ENCODE results near the gene CAMKMT.

CAMKMT gene

DNA sequence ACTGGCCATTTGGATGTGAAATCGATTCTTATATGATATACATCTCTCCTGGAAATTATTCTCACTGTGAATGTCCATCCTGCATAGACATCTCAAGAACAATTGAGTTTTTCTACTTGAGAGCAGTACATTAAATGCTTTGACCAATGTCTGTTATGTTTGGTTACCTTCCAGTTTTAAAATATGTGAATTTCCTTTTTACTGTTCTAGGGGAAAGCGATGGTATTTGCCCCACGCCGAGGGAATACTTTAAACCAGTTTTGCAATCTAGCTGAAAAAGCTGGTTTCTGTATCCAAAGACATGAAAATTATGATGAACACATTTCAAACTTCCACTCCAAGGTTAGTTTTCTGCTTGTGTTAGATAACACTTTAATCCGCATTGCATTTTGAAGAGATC is 404.5 kb downstream of the CAMKMT start:
- Histone ChIP-seq H3K9ac (ENCODE audit: low read depth, low read length) (no peak overlapping the region), H3K36me3 (ENCODE audit: control insufficient read depth, insufficient read depth, low read length) (no peaks in the 10 kb centered on the region), H3K27me3 (ENCODE audit: control insufficient read depth, insufficient read depth, low read length) (peaks cover 49% of the 10 kb centered on the region), H3K4me3 (ENCODE audit: low read depth, low read length) (no peak overlapping the region), H3K4me1 (ENCODE audit: control insufficient read depth, insufficient read depth, low read length) (peaks cover 14% of the 10 kb centered on the region), H3K9me3 (ENCODE audit: control insufficient read depth, insufficient read depth, low read length) (no peaks in the 10 kb centered on the region)

DNA sequence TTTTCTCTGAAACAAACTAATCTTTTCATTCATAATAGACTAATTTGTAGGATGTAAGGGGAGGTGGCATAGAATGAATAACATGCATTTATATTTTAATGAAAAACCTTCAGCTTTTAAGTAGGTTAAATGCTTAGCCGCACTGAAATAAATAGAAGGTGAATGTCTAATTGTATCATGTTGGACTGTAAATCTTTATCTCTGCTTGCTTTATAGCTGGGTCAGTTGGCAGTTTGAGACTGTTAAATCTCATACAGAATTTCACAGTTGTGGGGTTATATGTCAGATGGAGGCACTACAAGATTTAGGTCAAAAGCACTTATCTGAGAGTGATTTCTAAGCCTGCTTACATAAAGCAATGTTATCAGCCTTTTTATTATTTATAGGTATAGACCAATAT is 405.0 kb downstream of the CAMKMT start:
- Histone ChIP-seq H3K4me3 (ENCODE audit: low read depth, low read length) (no peak overlapping the region), H3K4me1 (ENCODE audit: control insufficient read depth, insufficient read depth, low read length) (peaks cover 14% of the 10 kb centered on the region)

DNA sequence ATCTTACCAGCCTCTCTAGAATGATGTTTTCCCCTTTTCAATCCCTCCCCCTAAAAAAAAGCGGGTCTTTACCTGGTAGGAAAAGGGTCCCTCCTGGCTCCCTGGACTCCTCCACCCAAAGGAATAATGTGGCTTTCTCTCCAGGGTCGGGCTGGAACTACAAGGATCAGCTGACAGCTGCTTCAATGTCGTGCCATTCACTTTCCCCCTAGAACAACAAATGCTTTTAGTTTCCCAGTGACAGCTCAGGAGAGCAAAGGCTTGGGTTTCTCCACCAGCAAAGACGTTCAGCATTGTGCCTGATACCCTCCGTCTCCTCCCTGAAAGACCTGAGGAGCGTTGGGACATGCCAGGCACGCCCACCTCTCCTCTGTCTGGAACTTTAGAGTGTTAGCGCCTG is 405.9 kb downstream of the CAMKMT start:
- H3K27me3 ChIP-seq (ENCODE audit: control insufficient read depth, insufficient read depth, low read length), result peaks cover 49% of the 10 kb centered on the region
- H3K9ac ChIP-seq (ENCODE audit: low read depth, low read length), result no peak overlapping the region
- peaks cover 14% of the 10 kb centered on the region for H3K4me1 ChIP-seq (ENCODE audit: control insufficient read depth, insufficient read depth, low read length)
- no peaks in the 10 kb centered on the region for H3K9me3 ChIP-seq (ENCODE audit: control insufficient read depth, insufficient read depth, low read length)
- no peaks in the 10 kb centered on the region for H3K36me3 ChIP-seq (ENCODE audit: control insufficient read depth, insufficient read depth, low read length)
- H3K4me3 ChIP-seq (ENCODE audit: low read depth, low read length), result peak overlapping the region; percentile 20

More for the DNA sequence above, 405.0 kb downstream of the CAMKMT start:
- H3K27me3 ChIP-seq (ENCODE audit: control insufficient read depth, insufficient read depth, low read length), result peaks cover 49% of the 10 kb centered on the region
- no peak overlapping the region for H3K9ac ChIP-seq (ENCODE audit: low read depth, low read length)
- H3K36me3 ChIP-seq (ENCODE audit: control insufficient read depth, insufficient read depth, low read length), result no peaks in the 10 kb centered on the region
- H3K9me3 ChIP-seq (ENCODE audit: control insufficient read depth, insufficient read depth, low read length), result no peaks in the 10 kb centered on the region

DNA sequence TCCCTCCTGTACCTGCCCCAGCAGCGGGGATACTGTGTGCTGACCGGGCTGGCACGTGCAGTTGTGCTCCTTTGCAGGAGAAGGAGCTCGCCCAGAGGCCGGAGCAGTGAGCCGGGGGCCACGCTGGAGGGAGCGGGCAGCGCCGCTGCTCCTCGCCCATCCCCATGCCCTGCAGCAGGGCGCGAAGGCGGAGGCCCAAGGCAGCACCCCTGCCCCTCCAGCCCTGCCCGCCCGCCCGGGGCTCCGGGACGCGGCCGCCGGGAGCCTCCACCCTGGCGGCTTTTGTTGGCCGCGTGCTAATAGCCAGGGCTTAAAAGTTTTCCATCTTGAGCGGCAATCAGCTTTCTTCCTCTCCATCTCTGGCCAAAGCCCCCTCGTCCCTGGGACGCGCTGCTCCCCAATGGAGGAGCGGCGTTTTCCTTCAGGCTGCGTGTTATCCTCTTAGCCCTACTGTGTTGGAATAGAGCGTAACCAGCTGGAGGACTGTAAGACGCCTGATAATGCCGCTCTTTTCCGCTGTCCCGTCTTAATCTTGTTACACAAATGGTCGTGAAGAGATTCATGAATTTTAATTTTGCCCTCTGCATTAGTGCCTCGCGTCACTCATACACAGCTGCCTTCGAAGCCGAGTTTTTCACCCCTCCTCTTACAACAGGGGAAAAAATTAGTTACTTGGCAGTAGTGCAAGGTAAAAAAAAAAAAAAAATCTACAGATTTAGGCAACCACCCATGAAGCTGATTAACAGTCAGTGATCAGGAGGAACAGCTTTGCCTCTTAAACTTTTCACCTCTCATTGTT is 406.9 kb downstream of the CAMKMT start:
- peak overlapping the region; percentile 28 for H3K4me3 ChIP-seq (ENCODE audit: low read depth, low read length)
- H3K9me3 ChIP-seq (ENCODE audit: control insufficient read depth, insufficient read depth, low read length), result no peaks in the 10 kb centered on the region
- H3K36me3 ChIP-seq (ENCODE audit: control insufficient read depth, insufficient read depth, low read length), result no peaks in the 10 kb centered on the region
- H3K27me3 ChIP-seq (ENCODE audit: control insufficient read depth, insufficient read depth, low read length), result peaks cover 46% of the 10 kb centered on the region
- H3K4me1 ChIP-seq (ENCODE audit: control insufficient read depth, insufficient read depth, low read length), result peaks cover 14% of the 10 kb centered on the region
- no peak overlapping the region for H3K9ac ChIP-seq (ENCODE audit: low read depth, low read length)

DNA sequence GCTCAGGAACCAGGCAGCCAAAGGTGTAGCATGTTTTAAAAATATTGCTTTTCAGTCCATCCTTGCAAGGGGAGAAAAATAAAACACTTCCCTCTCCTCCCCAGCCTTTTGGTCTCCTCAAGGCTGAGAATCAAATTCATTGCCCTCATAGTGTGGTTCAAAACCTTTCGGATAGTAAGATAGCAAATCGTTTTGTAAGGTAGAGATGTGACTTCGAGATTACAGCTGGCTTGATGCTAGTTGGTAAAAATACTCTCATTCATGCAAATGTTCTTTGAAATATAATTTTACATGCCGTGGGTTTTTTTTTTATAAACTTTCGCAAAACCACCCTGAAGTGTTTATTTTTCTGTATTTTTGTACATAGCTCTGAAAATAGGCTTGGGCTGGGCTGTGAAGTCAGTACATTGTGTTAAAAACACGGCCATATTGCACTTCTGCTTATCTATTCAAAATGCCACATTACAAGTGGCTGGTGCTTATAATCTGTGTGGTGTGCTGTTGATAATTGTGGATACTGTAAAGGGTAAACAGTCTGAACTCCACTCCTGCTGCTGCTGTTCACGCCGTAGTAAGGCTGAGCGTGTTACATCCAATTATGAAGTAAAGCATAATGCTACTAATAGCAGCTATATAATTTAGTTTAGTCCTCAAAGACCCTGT is 407.7 kb downstream of the CAMKMT start:
- Histone ChIP-seq H3K4me1 (ENCODE audit: control insufficient read depth, insufficient read depth, low read length) (peaks cover 17% of the 10 kb centered on the region), H3K4me3 (ENCODE audit: low read depth, low read length) (no peak overlapping the region), H3K36me3 (ENCODE audit: control insufficient read depth, insufficient read depth, low read length) (no peaks in the 10 kb centered on the region), H3K9me3 (ENCODE audit: control insufficient read depth, insufficient read depth, low read length) (no peaks in the 10 kb centered on the region), H3K9ac (ENCODE audit: low read depth, low read length) (no peak overlapping the region), H3K27me3 (ENCODE audit: control insufficient read depth, insufficient read depth, low read length) (peaks cover 46% of the 10 kb centered on the region)

DNA sequence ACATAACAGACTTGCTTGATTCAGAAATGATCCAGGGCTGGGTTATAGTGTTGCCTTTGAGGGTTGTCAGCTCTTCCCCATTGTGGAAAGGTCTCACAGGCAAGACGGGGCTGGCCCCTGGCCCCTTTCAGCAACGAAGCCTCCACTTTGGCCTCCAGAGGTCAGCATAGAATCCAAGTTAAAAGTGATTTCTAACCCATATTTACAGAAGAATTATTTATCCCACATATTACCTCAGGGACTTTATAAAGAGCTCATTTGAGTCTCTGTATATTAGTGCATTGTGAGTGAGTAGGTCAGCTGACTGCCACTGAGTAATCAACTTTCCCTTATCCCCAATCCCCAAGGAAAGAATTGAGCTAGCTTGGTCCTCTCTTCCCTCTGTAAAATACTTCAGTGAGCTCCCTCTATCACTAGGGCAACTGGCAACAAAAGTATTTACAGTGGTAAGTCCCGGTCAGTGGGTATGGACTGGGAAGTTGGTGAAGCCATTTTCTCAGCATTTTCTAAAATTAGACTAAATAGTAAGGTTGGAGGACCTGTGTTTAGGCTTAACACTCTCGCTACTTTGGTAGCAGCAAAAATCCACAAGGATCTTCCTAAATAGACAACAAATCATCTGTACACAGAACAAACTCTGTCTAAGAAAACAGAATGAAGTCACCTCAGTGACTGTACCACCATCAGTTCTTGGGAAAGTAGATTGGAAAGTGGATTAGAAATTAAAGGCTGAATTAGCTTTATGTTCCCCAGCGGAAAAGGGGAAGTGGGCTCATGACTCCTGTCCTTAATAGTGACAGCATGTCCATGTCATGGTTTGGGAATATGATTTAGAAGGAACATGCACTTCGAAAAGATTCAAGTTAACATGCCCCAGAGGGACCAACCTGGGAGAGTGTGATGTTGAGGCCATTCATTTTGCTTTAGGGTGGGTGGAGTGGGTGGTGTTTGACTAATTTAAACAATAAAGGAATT is 408.8 kb downstream of the CAMKMT start:
- peaks cover 46% of the 10 kb centered on the region for H3K27me3 ChIP-seq (ENCODE audit: control insufficient read depth, insufficient read depth, low read length)
- no peak overlapping the region for H3K4me3 ChIP-seq (ENCODE audit: low read depth, low read length)
- H3K4me1 ChIP-seq (ENCODE audit: control insufficient read depth, insufficient read depth, low read length), result peaks cover 27% of the 10 kb centered on the region
- no peaks in the 10 kb centered on the region for H3K36me3 ChIP-seq (ENCODE audit: control insufficient read depth, insufficient read depth, low read length)
- H3K9ac ChIP-seq (ENCODE audit: low read depth, low read length), result no peak overlapping the region
- H3K9me3 ChIP-seq (ENCODE audit: control insufficient read depth, insufficient read depth, low read length), result no peaks in the 10 kb centered on the region

DNA sequence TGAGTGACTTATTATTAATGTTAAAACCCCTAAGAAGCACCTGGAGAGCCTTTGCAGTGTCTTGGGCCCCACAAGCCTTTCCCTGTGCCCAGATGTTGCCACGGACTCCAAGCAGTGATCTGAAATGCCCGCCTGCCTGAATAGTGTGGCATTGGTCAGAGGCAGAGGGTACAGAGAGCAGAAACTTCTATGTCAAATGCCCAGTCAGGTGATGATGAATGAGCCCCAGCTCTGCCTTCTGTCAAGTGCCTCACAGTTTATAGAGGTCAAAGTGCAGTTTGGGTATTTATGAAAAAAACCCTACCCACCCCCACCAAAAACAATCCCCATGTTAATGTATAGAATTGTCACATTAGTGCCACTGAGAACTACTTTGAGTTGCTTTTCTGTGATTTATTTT is 409.8 kb downstream of the CAMKMT start:
- Histone ChIP-seq H3K9ac (ENCODE audit: low read depth, low read length) (no peak overlapping the region), H3K36me3 (ENCODE audit: control insufficient read depth, insufficient read depth, low read length) (no peaks in the 10 kb centered on the region), H3K9me3 (ENCODE audit: control insufficient read depth, insufficient read depth, low read length) (no peaks in the 10 kb centered on the region), H3K27me3 (ENCODE audit: control insufficient read depth, insufficient read depth, low read length) (peaks cover 39% of the 10 kb centered on the region), H3K4me3 (ENCODE audit: low read depth, low read length) (no peak overlapping the region), H3K4me1 (ENCODE audit: control insufficient read depth, insufficient read depth, low read length) (peaks cover 29% of the 10 kb centered on the region)

DNA sequence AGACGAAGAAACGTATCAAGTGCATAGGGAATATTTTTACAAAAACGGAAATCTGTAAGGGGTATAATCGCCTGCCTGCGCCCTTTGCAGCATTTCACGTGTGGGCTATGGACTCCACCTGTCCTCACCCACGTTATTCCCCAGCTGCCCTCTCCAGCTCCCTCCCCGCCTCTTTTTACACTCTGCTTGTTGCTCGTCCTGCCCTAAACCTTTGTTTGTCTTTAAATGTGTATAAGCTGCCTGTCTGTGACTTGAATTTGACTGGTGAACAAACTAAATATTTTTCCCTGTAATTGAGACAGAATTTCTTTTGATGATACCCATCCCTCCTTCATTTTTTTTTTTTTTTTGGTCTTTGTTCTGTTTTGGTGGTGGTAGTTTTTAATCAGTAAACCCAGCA is 410.4 kb downstream of the CAMKMT start:
- H3K9ac ChIP-seq (ENCODE audit: low read depth, low read length), result no peak overlapping the region
- no peaks in the 10 kb centered on the region for H3K36me3 ChIP-seq (ENCODE audit: control insufficient read depth, insufficient read depth, low read length)
- peaks cover 33% of the 10 kb centered on the region for H3K27me3 ChIP-seq (ENCODE audit: control insufficient read depth, insufficient read depth, low read length)
- H3K4me3 ChIP-seq (ENCODE audit: low read depth, low read length), result no peak overlapping the region
- H3K9me3 ChIP-seq (ENCODE audit: control insufficient read depth, insufficient read depth, low read length), result no peaks in the 10 kb centered on the region
- H3K4me1 ChIP-seq (ENCODE audit: control insufficient read depth, insufficient read depth, low read length), result peaks cover 34% of the 10 kb centered on the region

DNA sequence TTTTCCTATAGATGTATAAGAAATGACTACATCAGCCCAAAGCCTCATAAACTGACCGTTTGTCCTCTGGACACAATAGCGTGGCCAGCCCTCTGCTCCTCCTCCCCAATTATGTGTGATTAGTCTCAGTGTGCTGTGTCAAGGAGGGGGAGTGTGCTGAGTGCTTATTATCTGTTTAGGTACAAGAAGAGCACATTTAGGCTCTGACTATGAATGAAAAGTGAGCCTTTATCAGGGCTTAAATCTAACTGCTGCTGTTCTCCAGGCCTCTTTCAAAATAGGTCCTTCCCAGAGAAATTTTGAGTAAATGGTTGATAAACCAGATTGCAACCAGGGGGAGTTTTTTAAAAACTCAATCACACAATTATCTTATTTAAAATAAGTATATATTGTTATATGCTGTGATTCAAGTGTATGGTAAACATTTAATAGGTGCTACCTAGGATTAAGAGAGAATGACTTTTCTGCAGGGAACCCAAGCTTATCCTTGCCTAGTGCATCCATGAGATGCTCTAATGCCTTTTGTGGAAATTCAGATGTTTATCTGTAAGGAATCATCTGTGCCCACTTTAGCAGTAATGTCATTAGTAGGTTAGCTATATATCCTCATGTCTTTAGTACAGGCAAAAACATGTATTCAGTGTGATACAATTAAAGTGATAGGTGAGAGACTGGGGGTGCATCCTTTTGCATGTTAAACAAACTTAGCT is 411.1 kb downstream of the CAMKMT start:
- Histone ChIP-seq H3K4me3 (ENCODE audit: low read depth, low read length) (no peak overlapping the region), H3K4me1 (ENCODE audit: control insufficient read depth, insufficient read depth, low read length) (peaks cover 40% of the 10 kb centered on the region), H3K27me3 (ENCODE audit: control insufficient read depth, insufficient read depth, low read length) (peaks cover 26% of the 10 kb centered on the region), H3K9me3 (ENCODE audit: control insufficient read depth, insufficient read depth, low read length) (no peaks in the 10 kb centered on the region), H3K36me3 (ENCODE audit: control insufficient read depth, insufficient read depth, low read length) (no peaks in the 10 kb centered on the region), H3K9ac (ENCODE audit: low read depth, low read length) (no peak overlapping the region)

DNA sequence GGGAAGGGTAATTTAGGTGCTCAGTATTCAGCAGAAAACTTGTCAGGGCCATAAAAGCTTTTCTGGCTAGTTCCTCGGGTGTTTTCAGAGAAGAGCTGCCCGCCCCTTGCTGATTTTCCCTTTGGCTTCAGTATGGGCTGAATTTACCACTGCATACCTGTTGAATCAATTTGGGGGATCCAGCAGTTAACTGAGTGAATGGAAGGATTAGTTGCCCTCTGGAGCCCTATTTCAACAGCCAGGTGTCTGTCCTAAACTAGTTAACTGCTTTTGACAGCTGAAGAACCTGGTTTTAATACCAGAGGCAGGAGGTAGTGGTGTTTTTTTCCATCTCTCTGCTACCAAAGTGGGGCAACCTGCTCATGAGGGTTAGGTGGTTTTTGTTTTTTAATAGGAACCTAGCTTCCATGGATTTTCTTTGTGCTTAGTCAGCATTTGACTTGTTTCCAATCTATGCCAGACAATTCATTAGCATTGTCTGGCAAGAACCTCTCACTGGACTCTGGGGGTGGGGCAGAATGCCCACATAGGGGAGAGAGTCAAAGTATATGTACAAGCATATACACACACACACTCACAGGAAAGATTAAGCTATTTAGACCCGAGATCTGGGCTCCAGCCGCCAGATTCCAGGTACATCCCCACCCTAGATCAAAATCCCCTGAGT is 413.2 kb downstream of the CAMKMT start:
- peaks cover 42% of the 10 kb centered on the region for H3K4me1 ChIP-seq (ENCODE audit: control insufficient read depth, insufficient read depth, low read length)
- H3K27me3 ChIP-seq (ENCODE audit: control insufficient read depth, insufficient read depth, low read length), result peaks cover 17% of the 10 kb centered on the region

DNA sequence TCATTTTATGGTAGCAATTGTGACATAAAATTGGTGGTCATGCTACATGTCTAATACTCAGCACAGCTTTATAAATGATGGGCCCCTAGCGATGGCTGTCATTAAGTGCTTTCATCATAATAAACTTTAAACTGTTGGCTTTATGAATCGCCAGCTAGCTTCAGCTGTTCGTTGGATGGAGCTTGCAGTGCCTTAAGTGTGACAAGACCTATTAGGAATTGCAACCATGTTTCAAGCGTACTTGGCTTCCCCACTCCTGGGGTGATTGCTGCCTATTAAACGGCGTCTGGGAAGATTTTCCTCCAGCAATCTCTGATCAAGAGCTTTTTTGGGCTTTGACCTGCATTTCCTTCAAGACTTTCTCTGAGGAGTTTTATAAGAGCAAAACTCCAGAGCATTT is 415.3 kb downstream of the CAMKMT start:
- Histone ChIP-seq H3K27me3 (ENCODE audit: control insufficient read depth, insufficient read depth, low read length) (peaks cover 14% of the 10 kb centered on the region), H3K4me3 (ENCODE audit: low read depth, low read length) (no peak overlapping the region), H3K36me3 (ENCODE audit: control insufficient read depth, insufficient read depth, low read length) (no peaks in the 10 kb centered on the region), H3K4me1 (ENCODE audit: control insufficient read depth, insufficient read depth, low read length) (peaks cover 35% of the 10 kb centered on the region), H3K9ac (ENCODE audit: low read depth, low read length) (no peak overlapping the region), H3K9me3 (ENCODE audit: control insufficient read depth, insufficient read depth, low read length) (no peaks in the 10 kb centered on the region)

More for the DNA sequence above, 413.2 kb downstream of the CAMKMT start:
- no peak overlapping the region for H3K9ac ChIP-seq (ENCODE audit: low read depth, low read length)
- H3K9me3 ChIP-seq (ENCODE audit: control insufficient read depth, insufficient read depth, low read length), result no peaks in the 10 kb centered on the region
- H3K36me3 ChIP-seq (ENCODE audit: control insufficient read depth, insufficient read depth, low read length), result no peaks in the 10 kb centered on the region
- H3K4me3 ChIP-seq (ENCODE audit: low read depth, low read length), result no peak overlapping the region

All from iPS-15b (cell line).